Stimulated activated CD4-positive, alpha-beta T cell treated with anti-CD3 and anti-CD28 coated beads, Interleukin-4, amount 100 ng/mL, for 24 hours (primary cell): Measurements from ENCODE around the gene PCP2.

ENCODE experiments used
- DNase-seq: peaks from one replicate; pipeline ENCODE4 v3.0.0-alpha.2; 2020

Gene PCP2

DNA sequence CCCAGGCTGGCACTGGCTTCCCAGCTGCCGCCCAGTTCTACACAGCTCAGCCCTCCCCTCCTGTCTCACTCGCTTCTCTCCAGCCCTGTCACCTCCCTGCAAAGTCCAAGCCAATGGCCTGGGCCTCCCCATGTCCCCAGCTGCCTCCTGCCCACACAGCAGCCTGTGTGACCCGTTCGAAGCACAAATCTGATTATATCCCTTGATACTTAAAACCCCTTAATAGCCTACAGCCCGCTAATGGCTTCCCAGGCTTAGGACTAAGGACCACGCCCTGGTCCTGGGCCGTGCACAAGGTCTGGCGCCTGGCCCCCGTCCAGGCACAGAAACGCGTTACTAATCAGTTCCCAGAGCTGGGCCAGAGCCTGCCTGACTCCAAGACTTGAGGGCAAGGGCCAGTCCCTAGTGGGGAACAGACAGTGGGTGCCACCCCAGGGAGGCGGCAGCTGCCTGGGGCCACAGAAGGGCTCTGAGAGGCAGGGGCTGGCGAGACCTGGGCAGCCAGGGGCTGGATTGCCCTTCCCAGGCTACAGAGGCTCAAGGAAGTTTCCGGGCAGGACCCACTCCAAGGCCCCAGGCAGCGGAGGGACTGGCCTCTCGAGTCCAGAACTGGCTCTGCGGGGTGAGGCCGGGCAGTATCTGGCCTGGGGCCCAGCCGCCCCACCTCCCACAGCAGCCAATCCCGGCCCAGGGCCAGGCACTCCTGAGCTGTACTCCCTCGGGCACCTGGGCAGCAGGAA, 14.6 kb downstream of the PCP2 start:
- no peak for DNase-seq

DNA sequence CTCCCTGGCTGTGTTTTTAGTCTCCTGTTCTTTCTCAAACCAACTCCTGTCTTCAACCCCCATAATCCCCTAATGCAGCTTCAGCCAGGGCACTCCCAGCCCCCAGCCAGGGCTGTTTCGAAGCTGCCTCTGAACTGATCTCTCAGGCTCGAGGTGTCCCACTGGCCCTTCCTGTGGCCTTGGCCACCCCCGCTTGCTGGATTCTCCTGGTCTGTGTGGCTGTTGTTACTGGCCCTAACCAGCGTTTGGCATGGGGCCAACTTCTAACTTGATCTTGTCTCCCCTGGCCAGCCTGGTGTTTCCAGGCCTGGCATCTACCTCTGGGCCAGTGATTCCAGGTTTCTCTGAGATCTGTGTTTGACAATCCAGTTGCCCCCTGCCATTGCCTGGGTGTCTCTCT, 15.2 kb downstream of the PCP2 start:
- DNase-seq: no peak

DNA sequence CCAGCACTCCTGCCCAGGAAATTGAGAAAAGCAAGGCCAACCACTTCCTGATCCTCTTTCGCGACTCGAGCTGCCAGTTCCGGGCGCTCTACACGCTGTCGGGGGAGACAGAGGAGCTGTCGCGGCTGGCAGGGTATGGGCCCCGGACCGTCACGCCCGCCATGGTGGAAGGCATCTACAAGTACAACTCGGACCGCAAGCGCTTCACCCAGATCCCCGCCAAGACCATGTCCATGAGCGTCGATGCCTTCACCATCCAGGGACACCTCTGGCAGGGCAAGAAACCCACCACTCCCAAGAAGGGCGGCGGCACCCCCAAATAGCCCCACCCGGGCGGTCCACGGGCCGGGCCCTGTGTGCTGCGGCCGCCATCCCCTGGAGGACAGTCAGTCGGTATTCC, 15.8 kb downstream of the PCP2 start:
- DNase-seq: no peak

DNA sequence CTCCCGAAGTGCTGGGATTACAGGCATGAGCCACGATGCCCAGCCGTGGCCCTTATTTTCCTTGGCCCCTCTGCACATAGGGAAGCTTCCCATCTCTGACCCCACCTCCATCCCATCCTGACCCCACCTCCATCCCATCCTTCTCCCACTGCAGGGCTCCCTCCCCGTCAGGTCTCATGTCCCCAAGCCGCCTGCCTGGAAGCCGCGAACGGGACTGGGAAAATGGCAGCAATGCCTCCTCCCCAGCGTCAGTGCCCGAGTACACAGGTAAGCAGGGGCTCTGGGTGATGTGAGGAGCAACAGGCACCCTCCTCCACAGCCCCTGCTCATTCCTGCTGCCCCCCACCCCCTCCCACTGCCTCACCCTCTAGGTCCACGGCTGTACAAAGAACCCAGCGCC, 16.3 kb downstream of the PCP2 start:
- no peak for DNase-seq

DNA sequence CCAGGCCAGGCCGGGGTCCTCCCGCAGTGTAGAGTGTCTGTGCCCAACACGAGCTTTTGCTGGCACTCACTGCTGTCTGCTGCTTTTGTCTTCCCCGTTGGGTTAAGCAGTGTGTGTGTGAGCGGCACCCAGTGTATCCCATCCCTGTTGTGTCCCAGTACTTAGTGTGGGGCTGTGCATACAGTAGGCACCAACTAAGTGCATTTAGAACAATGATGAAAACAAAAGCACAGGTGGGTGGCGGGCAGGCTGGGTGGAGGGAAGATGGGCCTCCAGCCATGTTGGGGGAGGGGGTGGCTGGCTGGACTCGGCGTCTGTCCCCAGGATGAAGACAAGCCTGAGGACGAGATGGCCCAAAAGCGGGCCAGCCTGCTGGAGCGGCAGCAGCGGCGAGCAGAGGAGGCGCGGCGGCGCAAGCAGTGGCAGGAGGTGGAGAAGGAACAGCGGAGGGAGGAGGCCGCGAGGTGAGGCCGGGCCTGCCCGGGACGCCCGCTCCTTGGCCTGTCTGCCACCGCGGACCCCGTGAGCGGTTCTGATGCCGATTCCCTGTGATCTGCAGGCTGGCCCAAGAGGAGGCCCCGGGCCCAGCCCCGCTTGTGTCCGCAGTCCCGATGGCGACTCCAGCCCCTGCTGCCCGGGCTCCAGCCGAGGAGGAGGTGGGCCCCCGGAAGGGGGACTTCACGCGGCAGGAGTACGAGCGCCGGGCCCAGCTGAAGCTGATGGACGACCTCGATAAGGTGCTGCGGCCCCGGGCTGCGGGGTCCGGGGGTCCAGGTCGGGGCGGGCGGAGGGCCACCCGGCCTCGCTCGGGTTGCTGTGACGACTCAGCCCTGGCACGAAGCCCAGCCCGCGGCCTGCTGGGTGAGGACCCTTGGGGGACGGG, 18.4 kb downstream of the PCP2 start:
- no peak for DNase-seq

DNA sequence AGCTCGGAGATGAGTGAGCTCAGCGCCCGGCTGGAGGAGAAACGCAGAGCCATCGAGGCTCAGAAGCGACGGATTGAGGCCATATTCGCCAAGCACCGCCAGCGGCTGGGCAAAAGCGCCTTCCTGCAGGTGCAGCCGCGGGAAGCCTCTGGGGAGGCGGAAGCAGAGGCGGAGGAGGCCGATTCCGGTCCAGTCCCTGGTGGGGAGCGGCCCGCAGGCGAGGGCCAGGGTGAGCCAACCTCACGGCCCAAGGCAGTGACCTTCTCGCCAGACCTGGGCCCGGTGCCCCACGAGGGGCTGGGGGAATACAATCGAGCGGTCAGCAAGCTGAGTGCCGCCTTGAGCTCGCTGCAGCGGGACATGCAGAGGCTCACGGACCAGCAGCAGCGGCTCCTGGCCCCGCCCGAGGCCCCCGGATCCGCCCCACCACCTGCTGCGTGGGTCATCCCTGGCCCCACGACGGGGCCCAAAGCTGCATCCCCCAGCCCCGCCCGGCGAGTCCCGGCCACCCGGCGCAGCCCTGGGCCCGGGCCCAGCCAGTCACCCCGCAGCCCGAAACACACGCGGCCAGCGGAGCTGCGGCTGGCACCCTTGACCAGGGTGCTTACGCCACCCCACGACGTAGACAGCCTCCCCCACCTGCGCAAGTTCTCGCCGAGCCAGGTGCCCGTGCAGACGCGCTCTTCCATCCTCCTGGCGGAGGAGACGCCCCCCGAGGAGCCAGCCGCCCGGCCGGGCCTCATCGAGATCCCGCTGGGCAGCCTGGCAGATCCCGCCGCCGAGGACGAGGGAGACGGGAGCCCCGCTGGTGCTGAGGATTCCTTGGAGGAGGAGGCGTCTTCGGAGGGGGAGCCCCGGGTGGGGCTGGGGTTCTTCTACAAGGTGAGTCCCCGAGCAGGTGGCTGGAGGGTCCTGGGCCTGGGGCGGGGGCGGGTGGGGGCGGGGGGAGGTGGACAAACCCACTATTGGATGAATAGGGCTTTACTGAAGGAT, 20.9 kb downstream of the PCP2 start:
- no peak for DNase-seq

DNA sequence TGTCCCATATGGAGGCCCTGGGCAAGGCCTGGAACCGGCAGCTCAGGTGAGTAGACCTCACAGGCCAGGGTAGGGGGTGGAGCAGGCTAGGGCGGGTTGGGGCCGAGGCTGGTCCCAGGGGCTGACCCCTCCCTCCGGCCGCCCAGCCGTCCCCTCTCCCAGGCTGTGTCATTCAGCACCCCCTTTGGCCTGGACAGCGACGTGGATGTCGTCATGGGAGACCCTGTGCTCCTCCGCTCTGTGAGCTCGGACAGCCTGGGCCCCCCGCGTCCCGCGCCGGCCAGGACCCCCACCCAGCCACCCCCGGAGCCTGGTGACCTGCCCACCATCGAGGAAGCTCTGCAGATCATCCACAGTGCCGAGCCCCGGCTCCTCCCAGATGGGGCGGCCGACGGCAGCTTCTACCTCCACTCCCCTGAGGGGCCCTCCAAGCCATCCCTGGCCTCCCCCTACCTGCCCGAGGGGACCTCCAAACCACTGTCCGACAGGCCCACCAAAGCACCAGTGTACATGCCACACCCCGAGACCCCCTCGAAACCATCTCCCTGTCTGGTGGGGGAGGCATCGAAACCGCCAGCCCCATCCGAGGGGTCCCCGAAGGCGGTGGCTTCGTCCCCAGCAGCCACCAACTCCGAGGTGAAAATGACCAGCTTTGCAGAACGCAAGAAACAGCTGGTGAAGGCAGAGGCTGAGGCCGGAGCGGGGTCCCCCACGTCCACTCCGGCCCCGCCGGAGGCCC, 21.8 kb downstream of the PCP2 start:
- DNase-seq: no peak

DNA sequence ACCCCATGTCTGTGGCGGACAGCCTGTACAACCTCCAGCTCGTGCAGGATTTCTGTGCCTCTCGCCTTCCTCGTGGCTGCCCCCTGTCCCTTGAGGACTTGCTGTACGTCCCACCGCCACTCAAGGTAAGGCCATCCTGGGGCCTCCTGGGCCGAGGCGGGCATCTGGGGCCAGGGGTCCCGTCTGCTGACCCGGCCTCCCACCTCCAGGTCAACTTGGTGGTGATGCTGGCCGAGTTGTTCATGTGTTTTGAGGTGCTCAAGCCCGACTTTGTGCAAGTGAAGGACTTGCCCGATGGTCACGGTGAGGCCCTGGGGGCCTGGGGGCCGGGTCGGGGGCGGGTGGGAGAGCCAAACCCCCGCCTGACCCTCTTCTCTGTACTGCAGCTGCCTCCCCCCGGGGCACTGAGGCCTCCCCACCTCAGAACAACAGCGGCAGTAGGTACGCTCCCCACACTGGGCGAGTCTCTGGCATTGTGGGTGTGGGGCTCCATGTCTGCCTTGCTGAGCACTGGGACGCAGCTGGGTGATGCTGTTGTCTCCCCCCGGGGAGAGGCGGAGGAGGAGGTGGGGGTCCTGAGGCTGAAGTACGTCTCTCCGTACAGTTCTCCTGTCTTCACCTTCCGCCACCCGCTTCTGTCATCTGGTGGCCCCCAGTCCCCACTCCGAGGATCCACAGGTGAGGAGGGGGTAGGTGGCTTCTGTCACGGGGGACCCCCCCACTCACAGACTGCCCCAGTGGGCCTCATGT, 22.9 kb downstream of the PCP2 start:
- no peak for DNase-seq

DNA sequence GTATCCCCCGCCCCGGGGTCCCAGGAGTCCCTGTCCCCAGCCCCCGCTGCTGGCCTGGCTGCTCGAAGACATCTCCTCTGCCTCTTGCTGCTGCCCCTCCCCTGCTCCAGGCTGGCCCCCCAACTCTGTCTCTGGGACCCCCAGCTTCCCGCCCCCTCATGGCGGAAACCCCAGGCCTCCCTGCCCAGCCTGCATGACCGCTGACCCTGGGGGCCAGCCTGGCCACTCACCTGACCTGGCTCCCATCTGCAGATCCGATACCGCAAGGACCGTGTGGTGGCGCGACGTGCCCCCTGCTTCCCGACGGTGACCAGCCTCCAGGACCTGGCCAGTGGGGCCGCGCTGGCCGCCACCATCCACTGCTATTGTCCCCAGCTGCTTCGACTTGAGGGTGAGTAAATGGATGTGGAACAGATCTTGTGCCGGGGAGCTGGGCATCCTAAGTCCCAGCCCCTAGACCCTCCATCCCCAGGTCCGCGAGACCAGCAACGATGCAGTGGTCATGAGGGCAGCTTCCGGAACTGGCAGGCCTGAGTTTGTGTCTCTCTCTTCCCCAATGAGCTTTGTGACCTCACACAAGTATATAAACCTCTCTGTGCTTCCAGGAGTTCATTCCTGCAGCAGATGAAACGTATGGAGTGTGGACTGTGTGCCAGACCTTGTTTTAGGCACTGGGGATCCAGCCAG, 25.5 kb downstream of the PCP2 start:
- no peak for DNase-seq

DNA sequence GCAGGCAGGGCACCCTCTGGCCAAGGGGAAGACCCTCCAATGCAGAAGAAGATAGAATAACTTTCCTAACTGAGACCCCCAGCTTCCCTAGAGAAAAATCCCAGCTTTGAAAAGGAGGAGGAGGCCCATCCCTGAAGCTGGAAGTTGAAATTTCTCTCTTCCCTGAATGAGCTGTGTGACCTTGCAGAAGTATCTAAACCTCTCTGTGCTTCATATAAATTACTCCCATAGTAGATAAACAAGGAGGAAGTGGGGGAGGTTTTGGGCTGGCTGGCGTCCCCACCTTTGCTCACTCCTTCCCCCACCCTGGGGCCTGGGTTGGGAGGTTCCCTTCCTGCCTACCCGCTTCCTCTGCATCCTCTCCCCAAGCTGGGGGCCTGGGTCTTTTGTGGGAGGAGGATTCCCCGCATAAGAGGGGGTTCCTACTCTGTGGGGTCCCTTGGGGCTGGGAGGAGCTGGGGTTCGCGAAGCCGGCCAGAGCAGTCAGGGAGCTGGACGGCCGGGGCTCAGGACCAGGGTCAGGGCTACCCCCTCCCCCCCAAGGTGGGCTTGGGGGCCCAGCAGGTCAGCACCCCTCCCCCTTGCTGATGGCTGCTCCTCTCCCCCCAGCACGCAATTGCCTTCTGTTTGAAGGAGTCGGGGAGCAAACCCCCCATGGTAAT, 26.2 kb downstream of the PCP2 start:
- no peak for DNase-seq

DNA sequence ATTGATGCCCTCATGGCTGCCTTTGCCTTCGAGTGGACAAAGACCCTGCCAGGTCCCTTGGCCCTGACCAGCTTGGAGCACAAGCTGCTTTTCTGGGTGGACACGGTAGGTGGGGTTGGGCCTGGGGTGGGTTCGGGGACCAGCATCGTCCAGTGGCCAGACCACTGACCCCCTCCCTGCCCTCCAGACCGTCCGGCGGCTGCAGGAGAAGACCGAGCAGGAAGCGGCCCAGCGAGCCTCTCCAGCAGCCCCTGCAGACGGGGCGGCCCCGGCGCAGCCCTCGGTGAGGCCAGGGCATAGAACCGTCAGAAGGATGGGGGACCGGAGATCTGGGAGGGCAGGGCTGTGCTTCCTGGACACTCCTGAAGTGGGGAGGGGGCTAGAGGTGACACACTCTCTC, 27.2 kb downstream of the PCP2 start:
- DNase-seq: no peak

DNA sequence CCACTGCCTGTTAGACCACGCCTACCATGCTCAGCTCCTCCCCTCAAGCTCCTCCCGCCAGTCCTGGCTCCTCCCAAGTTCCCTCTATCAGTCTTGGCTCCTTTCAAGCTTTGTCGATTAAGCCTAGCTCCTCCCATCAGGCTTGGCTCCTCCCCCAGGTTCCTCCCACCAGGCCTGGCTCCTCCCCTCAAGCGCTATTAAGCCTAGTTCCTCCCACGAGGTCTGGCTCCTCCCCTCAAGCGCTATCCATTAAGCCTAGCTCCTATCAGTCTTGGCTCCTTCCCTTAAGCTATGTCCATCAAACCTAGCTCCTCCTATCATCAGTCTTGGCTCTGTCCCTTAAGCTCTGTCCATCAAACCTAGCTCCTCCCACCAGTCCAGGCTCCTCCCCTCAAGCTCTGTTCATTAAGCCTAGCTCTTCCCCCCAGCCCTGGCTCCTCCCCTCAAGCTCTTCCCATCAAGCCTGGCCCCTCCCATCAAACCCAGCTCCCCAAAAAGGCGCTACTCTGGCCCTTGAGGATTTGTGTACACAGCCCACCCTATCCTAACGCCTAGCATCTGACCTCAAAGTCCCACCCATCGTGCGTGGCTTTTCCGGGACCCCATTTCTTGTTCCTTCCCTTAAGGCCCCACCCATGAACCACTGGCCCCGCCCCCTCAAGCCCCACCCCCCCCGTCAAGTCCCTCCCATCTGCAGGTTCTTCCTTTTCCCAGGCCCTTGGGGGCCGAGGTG, 27.9 kb downstream of the PCP2 start:
- no peak for DNase-seq

DNA sequence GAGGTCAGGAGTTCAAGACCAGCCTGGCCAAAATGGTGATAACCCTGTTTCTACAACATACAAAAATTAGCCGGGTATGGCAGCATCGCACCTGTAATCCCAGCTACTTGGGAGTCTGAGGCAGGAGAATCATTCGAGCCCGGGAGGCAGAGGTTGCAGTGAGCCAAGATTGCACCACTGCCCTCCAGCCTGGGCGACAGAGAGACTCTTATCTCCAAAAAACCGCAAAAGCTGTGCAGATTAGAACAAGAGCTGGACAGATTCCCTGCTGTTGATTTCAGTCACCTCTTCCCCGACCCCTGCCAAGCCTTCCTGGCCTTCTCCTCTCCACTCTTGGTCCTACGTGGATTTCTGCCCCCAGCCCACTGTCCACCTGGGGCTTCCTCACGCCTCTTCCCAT, 29.6 kb downstream of the PCP2 start:
- DNase-seq: no peak

DNA sequence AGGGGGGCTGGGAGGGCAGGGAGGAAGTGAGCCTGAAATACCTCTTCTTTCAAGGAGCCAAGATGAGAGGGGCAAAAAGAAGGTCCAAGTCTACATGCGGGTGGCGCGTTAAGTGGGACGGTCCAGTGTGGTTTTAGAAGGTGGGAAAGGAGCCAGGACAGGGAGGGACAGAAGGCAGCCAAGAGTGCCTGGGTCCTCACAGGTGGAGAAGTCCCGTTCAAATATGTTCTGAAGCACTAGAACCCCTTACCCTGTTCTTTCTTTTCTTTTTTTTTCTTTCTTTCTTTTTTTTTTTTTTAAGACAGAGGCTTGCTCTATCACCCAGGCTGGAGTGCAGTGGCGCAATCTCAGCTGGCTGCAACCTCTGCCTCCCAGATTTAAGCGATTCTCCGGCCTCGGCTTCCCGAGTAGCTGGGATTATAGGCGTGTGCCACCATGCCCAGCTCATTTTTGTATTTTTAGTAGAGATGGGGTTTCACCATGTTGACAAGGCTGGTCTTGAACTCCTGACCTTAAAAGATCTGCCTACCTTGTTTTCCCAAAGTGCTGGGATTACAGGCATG, 30.5 kb downstream of the PCP2 start:
- DNase-seq: no peak

DNA sequence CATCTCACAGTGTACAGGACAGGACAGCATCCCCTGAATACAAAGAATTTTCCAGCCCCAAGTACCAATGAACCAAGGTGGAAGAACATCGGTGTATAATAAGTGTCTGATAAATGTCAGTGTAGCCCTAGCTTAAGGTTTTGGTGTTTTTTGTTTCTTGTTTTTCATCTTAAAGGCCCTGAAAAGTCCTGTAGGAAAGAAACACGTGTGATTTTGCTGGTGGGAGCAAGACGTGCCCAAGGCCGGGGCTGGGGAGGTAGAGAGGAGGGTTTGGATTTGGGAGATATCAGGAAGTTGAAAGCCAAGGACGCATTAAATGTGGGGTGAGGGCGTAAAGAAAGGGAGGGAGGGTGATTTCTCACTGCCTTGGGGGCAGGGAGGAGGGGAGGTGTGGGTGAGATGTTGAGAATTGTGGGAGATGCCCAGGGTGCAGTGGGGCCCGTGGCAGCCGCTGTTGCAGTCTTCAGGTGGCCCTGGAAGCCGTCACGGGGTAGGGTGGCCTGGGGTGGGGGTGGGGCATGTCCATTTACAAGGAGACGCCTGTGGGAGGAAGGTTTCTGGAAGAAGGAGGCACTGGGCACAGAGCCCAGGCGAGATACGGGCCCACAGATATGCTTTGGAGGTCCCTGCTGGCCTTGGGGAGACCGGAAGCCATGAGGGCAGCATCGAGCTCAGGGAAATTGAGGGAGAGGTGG, 31.1 kb downstream of the PCP2 start:
- no peak for DNase-seq

DNA sequence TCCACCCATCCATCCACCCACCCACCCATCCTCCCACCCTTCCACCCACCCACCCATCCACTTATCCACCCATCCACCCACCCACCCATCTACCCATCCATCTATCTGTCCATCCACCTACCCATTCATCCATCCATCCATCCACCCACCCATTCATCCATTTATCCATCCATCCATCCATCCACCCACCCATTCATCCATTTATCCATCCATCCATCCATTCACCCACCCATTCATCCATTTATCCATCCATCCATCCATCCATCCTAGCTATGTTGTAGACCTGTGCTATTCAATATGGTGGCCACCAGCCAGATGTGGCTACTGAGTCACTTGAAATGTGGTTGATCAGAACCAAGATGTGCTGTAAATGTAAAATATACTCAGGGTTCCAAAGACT, 32.8 kb downstream of the PCP2 start:
- no peak for DNase-seq

DNA sequence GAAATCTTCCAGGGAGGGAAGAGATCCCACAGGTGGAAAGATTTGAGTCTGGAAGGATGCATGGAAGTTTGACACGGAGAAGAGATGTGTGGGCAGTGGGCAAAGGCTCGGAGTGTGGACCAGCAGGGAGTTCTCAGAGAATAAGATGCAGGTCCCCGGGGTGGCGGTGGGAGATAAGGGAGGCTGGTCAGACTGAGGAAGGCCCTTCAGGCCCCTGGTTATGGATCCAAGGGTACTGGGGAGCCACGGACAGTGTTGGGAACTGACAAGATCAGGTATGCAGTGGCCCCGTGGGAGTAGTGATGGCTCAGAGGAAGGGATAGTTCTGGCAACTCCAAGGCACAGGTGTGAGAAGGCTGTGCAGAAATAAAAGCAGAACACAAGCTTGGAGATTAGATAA, 35.3 kb downstream of the PCP2 start:
- no peak for DNase-seq

DNA sequence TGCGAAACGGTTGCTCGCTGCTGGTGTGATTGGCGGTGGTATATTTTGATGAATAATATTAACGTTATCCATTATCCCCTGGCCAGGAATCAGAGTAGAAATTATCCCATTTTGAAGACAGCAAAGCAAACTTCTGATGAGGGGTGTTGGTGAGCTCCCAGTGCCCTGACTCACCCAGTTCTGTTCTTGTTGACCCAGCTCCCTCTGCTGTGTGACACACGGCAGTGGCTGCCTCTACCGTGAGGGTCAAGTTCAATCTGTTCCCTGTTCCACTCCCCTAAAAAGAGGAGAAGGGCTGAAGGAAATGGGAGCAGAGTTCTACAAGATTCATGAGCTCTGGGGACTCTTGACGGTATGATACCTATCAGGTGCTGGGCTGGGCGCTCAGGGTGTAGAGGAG, 35.8 kb downstream of the PCP2 start:
- no peak for DNase-seq
